Psoas muscle (tissue), 8 donors: ENCODE data around the gene CADM2. TPM values are rescaled to one million over a fixed set of nuclear protein-coding genes. Genes with fewer than 3 reads are reported as not detected.

Experiments used
- ATAC-seq, 4 donors: fragments of 200-7000 bp; cut with Tn5 transposase; one replicate each; pipeline ENCODE4 v1.9.1; 2020; ENCODE audit warnings: moderate library complexity in 3 of 4, mild to moderate bottlenecking in 2 of 4
- DNase-seq, 2 donors: peaks; one replicate each; pipeline ENCODE4 v3.0.0-alpha.2; 2020
- H3K27ac ChIP-seq: fragments of 200-600 bp; one replicate; pipeline ENCODE4 v1.8.0; 2022
- H3K27me3 ChIP-seq, 3 donors: fragments of 200-600 bp in 1 of 3; one replicate each; pipeline versions ENCODE4 v1.6.1 to v1.8.0; 2013 to 2022; ENCODE audit warnings: low read length in 2 of 3, mild to moderate bottlenecking in 2 of 3, moderate library complexity in 1 of 3; ENCODE audit not compliant: insufficient read depth in 3 of 3
- H3K36me3 ChIP-seq, 2 donors: fragments of 200-600 bp in 1 of 2; one replicate each; pipeline versions ENCODE4 v1.6.1 to v1.8.0; 2013 to 2022; ENCODE audit warnings: low read depth in 1 of 2, mild to moderate bottlenecking in 1 of 2, moderate library complexity in 1 of 2; ENCODE audit not compliant: insufficient read depth in 1 of 2
- H3K4me1 ChIP-seq: fragments of 200-600 bp; one replicate; pipeline ENCODE4 v1.8.0; 2022
- H3K4me3 ChIP-seq: fragments of 200-600 bp; one replicate; pipeline ENCODE4 v1.8.0; 2022; ENCODE audit warnings: mild to moderate bottlenecking
- H3K9me3 ChIP-seq: fragments of 200-600 bp; one replicate; pipeline ENCODE4 v1.8.0; 2022
- WGBS, 3 donors: extraction: QIAGEN DNeasy Blood & Tissue Kit; methylation state at CpG; one replicate each; pipeline versions ENCODE4 v1.1.6 to v1.1.7; 2013; 5-methylcytosine and 5-hydroxymethylcytosine counted together
- intact Hi-C, 2 donors: fragments of 100-400 bp; cut with DNase I; formaldehyde crosslinking; loops; one replicate each; pipeline versions ENCODE4 v1.11.0 to v1.14.2; 2022
- polyA plus RNA-seq, 3 donors: library from polyadenylated mRNA; stranded (reverse); fragments of 200-250 nt; gene quantifications; one replicate each; pipeline ENCODE4 v1.2.3, GENCODE V29; 2013
- total RNA-seq, 4 donors: library from RNA; stranded (reverse); fragmentation: NEBNext Ultra II Directional in 2 of 4; extraction: Animal tissue kit (Norgen Biotek cat#: 25700) in 2 of 4; gene quantifications; one replicate each; pipeline versions ENCODE4 v1.2.1 to v1.2.4, GENCODE V29; 2021 to 2023
- TF ChIP-seq, protein P1 (sequence below): fragments of 200-600 bp; IDR thresholded peaks from one replicate; pipeline ENCODE4 v1.8.0; 2022; ENCODE audit warnings: antibody characterized with exemption
- donor health status: healthy with polysubstance abuse.
- donor health status: DM: no; HTN: no; CAD: no; lungs with moderate emphysema.
- donor health status: Bipolar disorder and iron deficiency.
- donor health status: healthy.
- donor health status: DM: yes; HTN: yes; CAD: no.
- donor health status: DM: no; HTN: no; CAD: no.
- donor health status: DM: no; HTN: no; CAD: no.
- donor health status: DM: yes; HTN: yes; CAD: no.

CADM2 gene
- total and polyA plus RNA-seq, 7 donors = 3.6 to 15.7 (median 6.3) TPM

DNA sequence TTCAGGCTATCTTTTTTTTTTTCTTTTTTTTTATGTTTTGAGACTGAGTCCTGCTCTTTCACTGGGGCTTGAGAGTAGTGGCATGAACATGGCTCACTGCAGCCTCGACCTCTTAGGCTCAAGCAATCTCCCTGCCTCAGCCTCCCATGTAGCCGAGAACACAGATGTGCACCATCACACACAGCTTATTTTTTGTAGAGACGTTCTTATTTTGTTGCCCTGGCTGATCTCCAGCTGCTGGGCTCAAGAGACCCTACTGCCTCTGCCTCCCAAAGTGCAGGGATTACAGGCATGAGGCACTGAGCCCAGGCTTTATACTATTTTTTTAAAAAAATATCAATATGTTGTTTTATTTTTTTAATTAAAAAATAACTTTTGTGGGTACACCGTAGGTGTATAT lies 467.3 kb downstream of the CADM2 start:
- Histone ChIP-seq H3K36me3 (no peaks in the 10 kb centered on the region), H3K9me3 (no peaks in the 10 kb centered on the region), H3K27ac (no peak overlapping the region), H3K4me3 (no peak overlapping the region), H3K4me1 (no peaks in the 10 kb centered on the region), H3K27me3 (no peaks in the 10 kb centered on the region)
- intact Hi-C loops = no loop called here
- TF ChIP-seq, protein P1, sequence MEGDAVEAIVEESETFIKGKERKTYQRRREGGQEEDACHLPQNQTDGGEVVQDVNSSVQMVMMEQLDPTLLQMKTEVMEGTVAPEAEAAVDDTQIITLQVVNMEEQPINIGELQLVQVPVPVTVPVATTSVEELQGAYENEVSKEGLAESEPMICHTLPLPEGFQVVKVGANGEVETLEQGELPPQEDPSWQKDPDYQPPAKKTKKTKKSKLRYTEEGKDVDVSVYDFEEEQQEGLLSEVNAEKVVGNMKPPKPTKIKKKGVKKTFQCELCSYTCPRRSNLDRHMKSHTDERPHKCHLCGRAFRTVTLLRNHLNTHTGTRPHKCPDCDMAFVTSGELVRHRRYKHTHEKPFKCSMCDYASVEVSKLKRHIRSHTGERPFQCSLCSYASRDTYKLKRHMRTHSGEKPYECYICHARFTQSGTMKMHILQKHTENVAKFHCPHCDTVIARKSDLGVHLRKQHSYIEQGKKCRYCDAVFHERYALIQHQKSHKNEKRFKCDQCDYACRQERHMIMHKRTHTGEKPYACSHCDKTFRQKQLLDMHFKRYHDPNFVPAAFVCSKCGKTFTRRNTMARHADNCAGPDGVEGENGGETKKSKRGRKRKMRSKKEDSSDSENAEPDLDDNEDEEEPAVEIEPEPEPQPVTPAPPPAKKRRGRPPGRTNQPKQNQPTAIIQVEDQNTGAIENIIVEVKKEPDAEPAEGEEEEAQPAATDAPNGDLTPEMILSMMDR = no peak
- DNase-seq (no peak), ATAC-seq (no peak)
- WGBS, 3 donors = 57 to 59% (median 57%) methylated on average over 4 of the region's 4 CpGs

DNA sequence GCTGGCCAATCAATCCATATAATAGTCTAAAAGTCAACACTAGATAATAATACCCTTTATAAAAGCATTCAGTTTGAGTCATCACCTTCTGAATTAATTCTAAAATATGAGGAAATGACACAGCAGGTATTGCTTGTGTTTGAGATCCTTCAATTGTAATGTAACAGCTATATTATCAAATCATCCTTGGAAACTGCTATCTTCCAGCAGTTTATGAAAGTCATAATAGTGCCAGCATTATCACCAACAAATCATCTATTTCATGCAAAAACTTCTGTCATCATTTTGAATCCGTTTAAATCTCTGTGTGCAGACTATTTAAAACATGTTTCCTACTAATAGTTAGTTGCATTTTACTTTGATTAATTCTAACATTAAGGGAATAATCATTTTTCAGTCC lies 468.7 kb downstream of the CADM2 start:
- intact Hi-C loops = no loop called here
- DNase-seq (no peak), ATAC-seq (no peak)
- Histone ChIP-seq H3K9me3 (no peaks in the 10 kb centered on the region), H3K36me3 (no peaks in the 10 kb centered on the region), H3K4me1 (no peaks in the 10 kb centered on the region), H3K27me3 (no peaks in the 10 kb centered on the region), H3K4me3 (no peak overlapping the region), H3K27ac (no peak overlapping the region)
- 49 to 57% (median 54%) methylated on average over 1 of the region's 1 CpG for WGBS, 3 donors
- TF ChIP-seq, protein P1 = no peak

DNA sequence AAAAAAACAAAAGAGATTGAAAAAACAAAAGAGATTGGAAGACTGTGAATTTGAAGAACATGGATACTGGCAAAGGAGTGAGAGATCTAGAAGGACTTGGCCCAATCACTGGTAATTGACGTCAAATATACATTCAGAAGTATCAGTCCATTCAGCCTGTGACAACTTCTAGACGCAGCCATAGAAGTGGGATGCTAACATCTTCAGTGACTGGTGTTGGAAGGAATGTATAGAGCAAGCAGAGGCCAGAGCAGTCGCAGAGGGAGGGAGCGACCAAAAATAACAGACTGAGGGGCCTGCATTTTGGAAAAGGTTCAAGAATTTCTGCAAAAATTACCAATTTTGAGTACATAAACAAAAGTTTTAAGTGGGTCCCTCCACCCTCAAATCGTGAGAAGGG lies 473.3 kb downstream of the CADM2 start:
- Histone ChIP-seq H3K36me3 (no peaks in the 10 kb centered on the region), H3K4me1 (no peaks in the 10 kb centered on the region), H3K27me3 (no peaks in the 10 kb centered on the region), H3K9me3 (no peaks in the 10 kb centered on the region), H3K27ac (no peak overlapping the region), H3K4me3 (no peak overlapping the region)
- intact Hi-C loops = no loop called here
- 73 to 80% (median 76%) methylated on average over 5 of the region's 5 CpGs for WGBS, 3 donors
- DNase-seq (no peak), ATAC-seq (no peak)
- TF ChIP-seq, protein P1 = no peak

DNA sequence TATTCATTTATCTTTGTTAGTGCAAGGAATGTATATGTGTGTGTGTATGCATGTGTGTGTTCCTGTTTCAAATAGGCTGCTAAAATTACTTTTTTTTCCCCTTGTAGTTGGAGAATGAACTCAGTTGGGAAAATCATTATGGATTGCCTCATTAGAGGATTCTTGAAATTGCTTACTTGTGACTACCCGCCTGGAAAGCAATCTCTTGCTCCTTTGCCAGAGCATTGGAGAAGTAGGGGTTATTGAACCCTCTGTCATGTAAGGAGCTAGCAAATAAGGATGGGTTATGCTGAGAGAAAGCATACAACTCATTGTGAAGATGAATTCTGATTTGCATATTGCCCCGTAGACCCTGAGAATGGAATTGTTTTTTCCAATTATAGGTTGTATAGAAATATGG lies 474.5 kb downstream of the CADM2 start:
- Histone ChIP-seq H3K27ac (no peak overlapping the region), H3K36me3 (no peaks in the 10 kb centered on the region), H3K27me3 (no peaks in the 10 kb centered on the region), H3K9me3 (no peaks in the 10 kb centered on the region), H3K4me3 (no peak overlapping the region), H3K4me1 (no peaks in the 10 kb centered on the region)
- TF ChIP-seq, protein P1 = no peak
- intact Hi-C loops = no loop called here
- ATAC-seq (no peak), DNase-seq (no peak)
- 56 to 65% (median 63%) methylated on average over 2 of the region's 2 CpGs for WGBS, 3 donors

DNA sequence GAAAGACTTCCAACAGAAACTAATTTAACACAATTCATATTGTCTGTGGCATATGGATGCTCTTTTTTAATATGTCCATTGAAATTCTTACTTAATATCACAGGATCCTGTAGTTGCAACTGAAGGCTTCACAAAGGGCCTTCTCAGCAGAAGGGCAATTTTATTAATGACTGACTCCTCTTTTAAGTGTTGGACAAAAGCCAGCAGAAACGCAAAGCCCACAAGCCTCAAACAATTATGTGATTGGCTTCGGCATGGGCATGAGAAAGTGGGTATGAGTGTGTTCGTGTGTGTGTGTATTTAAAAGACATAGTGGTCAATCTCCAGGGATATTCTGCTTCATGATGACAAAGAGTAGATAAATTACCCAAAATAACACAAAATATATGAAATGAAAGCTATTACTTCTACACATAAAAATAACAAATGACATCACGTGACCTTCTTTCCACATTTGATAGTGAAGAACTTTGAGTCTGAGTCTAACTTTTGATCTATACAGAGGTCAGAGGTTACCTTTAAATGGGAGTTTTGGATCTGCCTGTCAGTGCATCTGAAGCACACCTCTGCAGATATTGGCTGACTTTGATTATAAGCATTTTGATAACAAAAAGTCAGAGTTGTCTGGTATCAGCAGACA lies 496.9 kb downstream of the CADM2 start:
- Histone ChIP-seq H3K4me1 (no peaks in the 10 kb centered on the region), H3K36me3 (no peaks in the 10 kb centered on the region), H3K9me3 (no peaks in the 10 kb centered on the region), H3K27me3 (no peaks in the 10 kb centered on the region), H3K4me3 (no peak overlapping the region), H3K27ac (no peak overlapping the region)
- intact Hi-C loops = no loop called here
- DNase-seq (no peak), ATAC-seq (no peak)
- 63 to 66% (median 66%) methylated on average over 4 of the region's 4 CpGs for WGBS, 3 donors
- TF ChIP-seq, protein P1 = no peak
